Smooth muscle cell (in vitro differentiated cells): ENCODE measurements around the gene RPS15. TPM values are rescaled to one million over a fixed set of nuclear protein-coding genes. Genes with fewer than 3 reads are reported as not detected.
A peak's percentile ranks its signal among the peaks of the same experiment; 100 is the strongest.

Experiments
- DNase-seq: peaks from one replicate; lab custom pipeline; 2025; ENCODE audit not compliant: unreplicated experiment; lab: John Stamatoyannopoulos, UW
- H2AFZ ChIP-seq: fragments of 200-600 bp; sonication (generic); 2 replicates; pipeline ENCODE4 v1.6.0; 2016; ENCODE audit warnings: antibody characterized with exemption, low read depth, mild to moderate bottlenecking
- H3F3A ChIP-seq: fragments of 200-600 bp; sonication (generic); 2 replicates; pipeline ENCODE4 v1.6.0; 2017; ENCODE audit warnings: antibody characterized with exemption, low read depth
- H3K27ac ChIP-seq: fragments of 200-600 bp; sonication (generic); 2 replicates; pipeline ENCODE4 v1.5.1; 2016; ENCODE audit warnings: low read depth, mild to moderate bottlenecking
- H3K27me3 ChIP-seq: fragments of 200-600 bp; sonication (generic); 2 replicates; pipeline ENCODE4 v1.6.1; 2016; ENCODE audit warnings: low read depth, mild to moderate bottlenecking
- H3K36me3 ChIP-seq: fragments of 200-600 bp; sonication (generic); 2 replicates; pipeline ENCODE4 v1.5.1; 2016; ENCODE audit warnings: low read depth
- H3K4me1 ChIP-seq: fragments of 200-600 bp; sonication (generic); 2 replicates; pipeline ENCODE4 v1.5.1; 2016; ENCODE audit warnings: low read depth
- H3K4me2 ChIP-seq: fragments of 200-600 bp; sonication (generic); 2 replicates; pipeline ENCODE4 v1.6.0; 2016; ENCODE audit warnings: mild to moderate bottlenecking
- H3K4me3 ChIP-seq: fragments of 200-600 bp; sonication (generic); 2 replicates; pipeline ENCODE4 v1.5.1; 2016; ENCODE audit warnings: mild to moderate bottlenecking
- H3K79me2 ChIP-seq: fragments of 200-600 bp; sonication (generic); 2 replicates; pipeline ENCODE4 v1.6.0; 2016; ENCODE audit warnings: low read depth, mild to moderate bottlenecking
- H3K9ac ChIP-seq: fragments of 200-600 bp; sonication (generic); 2 replicates; pipeline ENCODE4 v1.6.0; 2016; ENCODE audit warnings: low read depth
- H3K9me3 ChIP-seq: fragments of 200-600 bp; sonication (generic); replicated peaks from 2 replicates; pipeline ENCODE4 v1.5.1; 2016; ENCODE audit warnings: low read depth
- H4K20me1 ChIP-seq: fragments of 200-600 bp; sonication (generic); 2 replicates; pipeline ENCODE4 v1.6.0; 2016; ENCODE audit warnings: low read depth
- CTCF ChIP-seq: fragments of 200-600 bp; sonication (generic); IDR thresholded peaks from 2 replicates; pipeline ENCODE4 v1.5.1; 2017; ENCODE audit warnings: borderline replicate concordance, mild to moderate bottlenecking, antibody characterized with exemption; ENCODE audit not compliant: insufficient read depth, poor library complexity, severe bottlenecking
- WGBS: methylation state at CpG from one replicate; pipeline ENCODE4 v1.1.7; 2016; ENCODE audit warnings: low lambda C conversion rate; 5-methylcytosine and 5-hydroxymethylcytosine counted together
- polyA plus RNA-seq: library from polyadenylated mRNA; unstranded; fragments of >200 nt; fragmentation: Nextera tagmentation; extraction: Ambion mirVana; gene quantifications from 2 replicates; pipeline ENCODE4 v1.2.1, GENCODE V29; 2016
- total RNA-seq: library from RNA; depleted of rRNA; stranded (reverse); fragments of >200 nt; gene quantifications from 2 replicates; pipeline ENCODE4 v1.2.3, GENCODE V29; 2014

RPS15 gene
- total RNA-seq (2,033 and 2,744 TPM in 2 replicates), polyA plus RNA-seq (1,180 and 1,250 TPM in 2 replicates)

GRCh38 chr19:1438035-1438932, at the start of gene RPS15:
Gene RPS15, plus strand, starts transcription at chr19:1438396. Its CDS starts 30 bp downstream, at chr19:1438426.
- Histone ChIP-seq H3K9ac (peak within 1 kb of the TSS; percentile 95), H2AFZ (peak within 1 kb of the TSS; percentile 23), H3K36me3 (no peaks in the 10 kb centered on the region), H3K4me1 (peaks cover 9% of the 10 kb centered on the region), H3K4me3 (peak within 1 kb of the TSS; percentile 72), H3K79me2 (peaks cover 37% of the 10 kb centered on the region), H3F3A (peaks cover 27% of the 10 kb centered on the region), H4K20me1 (peaks cover 65% of the 10 kb centered on the region), H3K27ac (peak within 1 kb of the TSS; percentile 80), H3K4me2 (peak within 1 kb of the TSS; percentile 97), H3K9me3 (no peaks in the 10 kb centered on the region), H3K27me3 (no peaks in the 10 kb centered on the region)
- TF ChIP-seq CTCF: peak; percentile 84
- 1% methylated on average over 89 of the region's 100 CpGs for WGBS
- DNase-seq: peak; percentile 83

- peaks cover 25% of the 10 kb centered on the region for H3K79me2 ChIP-seq
- H3K4me3 ChIP-seq: no peak overlapping the region
- no peaks in the 10 kb centered on the region for H3K9me3 ChIP-seq
- H3K4me1 ChIP-seq: peaks cover 7% of the 10 kb centered on the region
- H3K27me3 ChIP-seq: no peaks in the 10 kb centered on the region
- H3F3A ChIP-seq: peaks cover 4% of the 10 kb centered on the region
- H3K4me2 ChIP-seq: no peak overlapping the region
- H3K27ac ChIP-seq: no peak overlapping the region
- no peak for TF ChIP-seq CTCF
- DNase-seq: no peak
- no peaks in the 10 kb centered on the region for H4K20me1 ChIP-seq
- H3K9ac ChIP-seq: no peak overlapping the region
- WGBS: 100% methylated on average over 17 of the region's 17 CpGs
- H2AFZ ChIP-seq: no peak overlapping the region
- no peaks in the 10 kb centered on the region for H3K36me3 ChIP-seq
These were observed 49.6 kb upstream of the RPS15 start for GRCh38 chr19:1388637-1389026.

GRCh38 chr19:1389033-1389940, 48.9 kb upstream of the RPS15 start:
- TF ChIP-seq CTCF: no peak

More at GRCh38 chr19:1389033-1389940, 48.9 kb upstream of the RPS15 start:
- DNase-seq: no peak
- Histone ChIP-seq H3K4me3 (no peak overlapping the region), H3K9me3 (no peaks in the 10 kb centered on the region), H2AFZ (no peak overlapping the region), H3K4me1 (peaks cover 7% of the 10 kb centered on the region), H3K79me2 (peaks cover 20% of the 10 kb centered on the region), H3K27me3 (no peaks in the 10 kb centered on the region), H3K36me3 (no peaks in the 10 kb centered on the region), H3K27ac (no peak overlapping the region), H4K20me1 (no peaks in the 10 kb centered on the region), H3F3A (peaks cover 2% of the 10 kb centered on the region), H3K9ac (no peak overlapping the region), H3K4me2 (no peak overlapping the region)
- 95% methylated on average over 38 of the region's 39 CpGs for WGBS
